ENCODE results near the gene BACE2.

The BACE2 gene

DNA sequence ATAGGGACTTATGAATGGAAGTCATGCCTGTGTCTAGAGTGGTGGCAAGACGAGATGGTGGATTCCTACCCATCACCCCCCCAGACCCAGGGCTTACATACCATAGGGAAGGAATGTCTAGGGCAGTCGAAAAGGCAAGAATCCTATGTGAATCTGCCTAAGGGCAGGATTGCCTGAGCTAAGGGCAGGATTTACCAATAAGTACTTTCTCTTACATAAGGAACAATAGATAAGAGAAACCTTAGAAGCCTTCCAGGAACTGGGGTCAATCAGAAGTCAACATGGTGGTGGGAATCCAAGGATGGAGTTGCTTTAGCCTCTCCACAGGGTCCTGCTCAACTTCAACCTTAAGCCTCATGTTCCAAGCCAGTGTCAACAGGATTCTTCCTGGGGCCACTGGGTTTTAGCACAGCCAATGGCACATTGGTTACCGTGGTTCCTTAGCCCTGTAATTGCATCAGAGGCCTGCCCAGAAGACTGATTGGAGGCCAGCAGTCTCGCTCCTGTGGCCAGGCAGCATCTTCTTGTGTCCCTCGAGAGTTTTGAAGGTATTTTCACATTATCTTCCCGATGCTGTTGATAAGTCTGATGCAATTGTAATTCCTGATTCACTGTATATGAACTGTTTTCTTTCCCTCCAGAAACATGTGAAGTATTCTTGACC, 20.7 kb downstream of the BACE2 start:
- H3K9me3 ChIP-seq (ENCODE audit: control insufficient read depth, insufficient read depth, low read depth, low read length) = no peaks in the 10 kb centered on the region; the same call in 1 of the 2 replicates
- no peak overlapping the region for H3K27ac ChIP-seq (ENCODE audit: extremely low read depth, low read depth, low read length)
- TF ChIP-seq ZNF624 (tag by site-specific recombination; IDR thresholded peaks at IDR 0.05) = no peak
- TF ChIP-seq ZNF16 (tag by site-specific recombination; IDR thresholded peaks at IDR 0.05; ENCODE audit: low read depth) = no peak
- TF ChIP-seq ZNF561 (tag by site-specific recombination; IDR thresholded peaks at IDR 0.05; ENCODE audit: borderline replicate concordance) = no peak
- TF ChIP-seq, protein P1, sequence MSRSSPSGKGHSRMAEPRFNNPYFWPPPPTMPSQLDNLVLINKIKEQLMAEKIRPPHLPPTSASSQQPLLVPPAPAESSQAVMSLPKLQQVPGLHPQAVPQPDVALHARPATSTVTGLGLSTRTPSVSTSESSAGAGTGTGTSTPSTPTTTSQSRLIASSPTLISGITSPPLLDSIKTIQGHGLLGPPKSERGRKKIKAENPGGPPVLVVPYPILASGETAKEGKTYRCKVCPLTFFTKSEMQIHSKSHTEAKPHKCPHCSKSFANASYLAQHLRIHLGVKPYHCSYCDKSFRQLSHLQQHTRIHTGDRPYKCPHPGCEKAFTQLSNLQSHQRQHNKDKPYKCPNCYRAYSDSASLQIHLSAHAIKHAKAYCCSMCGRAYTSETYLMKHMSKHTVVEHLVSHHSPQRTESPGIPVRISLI (tag by site-specific recombination; IDR thresholded peaks at IDR 0.05) = no peak
- TF ChIP-seq ZNF114 (tag by site-specific recombination; IDR thresholded peaks at IDR 0.05) = no peak
- TF ChIP-seq KLF7 (tag by site-specific recombination; IDR thresholded peaks at IDR 0.05; ENCODE audit: borderline replicate concordance) = no peak
- TF ChIP-seq, protein P2, sequence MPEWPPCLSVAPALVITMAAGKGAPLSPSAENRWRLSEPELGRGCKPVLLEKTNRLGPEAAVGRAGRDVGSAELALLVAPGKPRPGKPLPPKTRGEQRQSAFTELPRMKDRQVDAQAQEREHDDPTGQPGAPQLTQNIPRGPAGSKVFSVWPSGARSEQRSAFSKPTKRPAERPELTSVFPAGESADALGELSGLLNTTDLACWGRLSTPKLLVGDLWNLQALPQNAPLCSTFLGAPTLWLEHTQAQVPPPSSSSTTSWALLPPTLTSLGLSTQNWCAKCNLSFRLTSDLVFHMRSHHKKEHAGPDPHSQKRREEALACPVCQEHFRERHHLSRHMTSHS (tag by site-specific recombination; IDR thresholded peaks at IDR 0.05) = no peak
- TF ChIP-seq ZNF701 (tag by site-specific recombination; IDR thresholded peaks at IDR 0.05) = no peak
- TF ChIP-seq ZNF423 (tag by site-specific recombination; IDR thresholded peaks at IDR 0.05) = no peak
- no peak for TF ChIP-seq GLIS2 (tag by site-specific recombination; IDR thresholded peaks at IDR 0.05)
- no peak for TF ChIP-seq ZBTB7A (tag by site-specific recombination; IDR thresholded peaks at IDR 0.05; ENCODE audit: low read depth)
- TF ChIP-seq ZNF221 (tag by site-specific recombination; IDR thresholded peaks at IDR 0.05; ENCODE audit: borderline replicate concordance) = no peak
- TF ChIP-seq ZNF529 (tag by site-specific recombination; IDR thresholded peaks at IDR 0.05; ENCODE audit: insufficient replicate concordance) = no peak
- TF ChIP-seq, protein P3, sequence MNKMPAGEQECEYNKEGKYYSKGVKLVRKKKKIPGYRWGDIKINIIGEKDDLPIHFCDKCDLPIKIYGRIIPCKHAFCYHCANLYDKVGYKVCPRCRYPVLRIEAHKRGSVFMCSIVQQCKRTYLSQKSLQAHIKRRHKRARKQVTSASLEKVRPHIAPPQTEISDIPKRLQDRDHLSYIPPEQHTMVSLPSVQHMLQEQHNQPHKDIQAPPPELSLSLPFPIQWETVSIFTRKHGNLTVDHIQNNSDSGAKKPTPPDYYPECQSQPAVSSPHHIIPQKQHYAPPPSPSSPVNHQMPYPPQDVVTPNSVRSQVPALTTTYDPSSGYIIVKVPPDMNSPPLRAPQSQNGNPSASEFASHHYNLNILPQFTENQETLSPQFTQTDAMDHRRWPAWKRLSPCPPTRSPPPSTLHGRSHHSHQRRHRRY (tag by site-specific recombination; IDR thresholded peaks at IDR 0.05) = no peak
- no peak for TF ChIP-seq ZNF521 (tag by site-specific recombination; IDR thresholded peaks at IDR 0.05)
- TF ChIP-seq, protein P4, sequence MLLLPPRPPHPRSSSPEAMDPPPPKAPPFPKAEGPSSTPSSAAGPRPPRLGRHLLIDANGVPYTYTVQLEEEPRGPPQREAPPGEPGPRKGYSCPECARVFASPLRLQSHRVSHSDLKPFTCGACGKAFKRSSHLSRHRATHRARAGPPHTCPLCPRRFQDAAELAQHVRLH (tag by site-specific recombination; IDR thresholded peaks at IDR 0.05) = no peak
- no peak for TF ChIP-seq ZNF776 (tag by site-specific recombination; IDR thresholded peaks at IDR 0.05; ENCODE audit: borderline replicate concordance)
- no peak for TF ChIP-seq TCF7L2 (IDR thresholded peaks at IDR 0.05; ENCODE audit: borderline replicate concordance, low read depth, low read length)
- TF ChIP-seq ZSCAN16 (tag by site-specific recombination; IDR thresholded peaks at IDR 0.05) = no peak
- no peak for TF ChIP-seq KLF9 (tag by site-specific recombination; IDR thresholded peaks at IDR 0.05; ENCODE audit: low read depth)
- ChIA-PET CTCF (interaction anchor here (2.6 kb wide), 1 partner anchor 19 kb away, joined by 11 read pairs; no protein-coding TSS in a partner anchor), POLR2A (no interaction called here)
- H3K4me3 ChIP-seq (ENCODE audit: low read depth, low read length) = no peak overlapping the region
- no peaks in the 10 kb centered on the region for H3K4me1 ChIP-seq (ENCODE audit: control insufficient read depth, insufficient read depth, low read length)
- H3K36me3 ChIP-seq (ENCODE audit: control insufficient read depth in 2 of 2, insufficient read depth in 1 of 2, low read length in 2 of 2) = no peaks in the 10 kb centered on the region

DNA sequence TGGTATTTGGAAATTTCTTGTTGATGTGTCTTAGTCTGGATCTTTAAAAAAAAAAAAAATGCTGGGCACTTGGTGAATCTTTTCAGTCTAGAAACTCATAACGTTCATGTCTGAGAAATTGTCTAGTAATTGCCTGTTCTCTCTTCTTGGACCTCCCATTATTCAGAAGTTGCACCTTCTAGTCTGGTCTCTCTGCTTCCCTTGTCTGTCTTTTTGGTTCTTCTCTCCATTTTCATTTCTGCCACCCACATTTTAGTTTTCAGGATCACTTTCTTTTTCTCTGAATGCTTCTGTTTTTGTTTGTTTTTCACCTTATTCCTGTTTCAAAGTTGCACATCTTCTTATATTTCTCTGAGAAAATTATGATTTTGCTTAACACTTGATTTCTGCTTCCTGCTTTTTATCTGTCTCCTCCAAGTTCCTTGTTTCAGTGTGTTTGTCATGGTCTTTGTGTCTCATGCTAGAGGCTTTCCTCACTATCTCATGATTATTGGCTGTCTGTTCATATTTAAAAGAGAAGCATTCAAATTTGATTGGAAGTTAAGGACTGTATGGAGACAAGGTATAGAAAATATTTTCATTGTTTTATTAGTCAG, 21.3 kb downstream of the BACE2 start:
- ChIA-PET POLR2A (no interaction called here), CTCF (interaction anchor here (2.6 kb wide), 1 partner anchor 20 kb away, joined by 11 read pairs; no protein-coding TSS in a partner anchor)
- Histone ChIP-seq H3K36me3 (ENCODE audit: control insufficient read depth in 2 of 2, insufficient read depth in 1 of 2, low read length in 2 of 2) (no peaks in the 10 kb centered on the region), H3K4me1 (ENCODE audit: control insufficient read depth, insufficient read depth, low read length) (no peaks in the 10 kb centered on the region), H3K27ac (ENCODE audit: extremely low read depth, low read depth, low read length) (no peak overlapping the region), H3K4me3 (ENCODE audit: low read depth, low read length) (no peak overlapping the region), H3K9me3 (ENCODE audit: control insufficient read depth, insufficient read depth, low read depth, low read length) (no peaks in the 10 kb centered on the region; the same call in 1 of the 2 replicates)
- TF ChIP-seq ZNF133 (tag by site-specific recombination; IDR thresholded peaks at IDR 0.05) = peak; percentile 96
- peak; percentile 48 for TF ChIP-seq SETDB1 (IDR thresholded peaks at IDR 0.05; ENCODE audit: insufficient read length, low read length)
- TF ChIP-seq ZNF37A (tag by site-specific recombination; IDR thresholded peaks at IDR 0.05) = no peak
